GM12801 (cell line): Measurements from ENCODE around the gene PTPRCAP.

ENCODE experiments used
- CTCF ChIP-seq: IDR thresholded peaks from one replicate; pipeline ENCODE4 v1.5.1; 2011; ENCODE audit warnings: control low read depth; ENCODE audit not compliant: insufficient read length; ENCODE audit errors: extremely low read depth

PTPRCAP gene

DNA sequence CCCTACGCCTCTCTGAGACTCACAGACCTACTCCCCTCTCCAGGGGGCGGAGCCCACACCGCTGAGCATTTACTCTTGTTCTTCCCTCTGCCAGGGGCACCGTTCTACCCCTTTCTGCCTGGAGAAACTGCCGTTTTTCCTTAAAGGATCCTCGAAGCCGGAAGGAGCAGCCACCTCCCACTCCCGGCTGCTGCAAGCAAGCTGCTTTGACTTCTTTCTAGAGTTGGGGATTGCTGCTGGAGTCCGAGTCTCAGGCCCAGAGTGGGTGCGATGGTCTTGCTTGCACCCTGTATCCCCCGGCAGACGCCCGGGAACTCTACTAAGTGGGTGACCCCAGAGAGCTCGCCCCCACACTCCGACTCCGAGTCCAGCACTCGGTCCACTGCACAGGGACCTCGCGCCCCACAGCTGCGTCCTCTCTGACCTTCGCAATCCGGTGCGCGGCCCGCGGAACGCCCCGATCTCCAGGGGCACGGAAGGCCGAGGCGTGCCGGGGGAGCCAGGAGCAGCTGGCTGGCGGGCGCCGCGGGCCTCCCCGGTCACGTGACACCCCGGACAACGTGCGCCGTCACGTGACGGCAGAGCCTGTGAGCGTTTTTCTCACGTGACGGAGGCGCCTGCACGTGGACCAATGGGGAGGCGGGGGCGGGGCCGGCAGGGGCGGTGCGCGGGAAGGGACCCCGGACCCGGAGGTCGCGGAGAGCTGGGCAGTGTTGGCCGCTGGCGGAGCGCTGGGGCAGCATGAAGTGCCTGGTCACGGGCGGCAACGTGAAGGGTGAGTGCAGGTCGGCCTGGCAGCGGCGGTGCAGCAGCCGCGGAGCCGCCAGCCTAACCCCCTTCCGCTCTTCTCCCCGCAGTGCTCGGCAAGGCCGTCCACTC lies 45.9 kb downstream of the PTPRCAP start, which contains the start of gene RAD9A:
Gene RAD9A (plus strand): TSS at position 683 of the 879 bp plus-strand sequence. CDS start 59 bp downstream, at position 742.
- TF ChIP-seq CTCF, result no peak

DNA sequence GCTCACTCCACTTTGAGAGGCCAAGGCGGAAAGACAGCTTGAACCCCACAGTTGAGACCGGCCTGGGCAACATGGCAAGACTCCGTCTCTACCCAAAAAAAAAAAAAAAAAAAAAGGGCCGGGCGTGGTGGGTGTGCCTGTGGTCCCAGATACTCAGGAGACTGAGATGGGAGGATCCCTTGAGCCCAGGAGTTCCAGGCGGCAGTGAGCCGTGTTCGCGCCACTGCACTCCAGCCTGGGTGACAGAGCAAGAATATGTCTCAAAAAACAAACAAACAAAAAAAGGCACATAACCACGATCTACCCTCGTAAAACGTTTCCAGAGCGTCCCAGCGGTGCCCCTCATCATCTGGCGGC lies 46.6 kb downstream of the PTPRCAP start:
- TF ChIP-seq CTCF, result no peak

DNA sequence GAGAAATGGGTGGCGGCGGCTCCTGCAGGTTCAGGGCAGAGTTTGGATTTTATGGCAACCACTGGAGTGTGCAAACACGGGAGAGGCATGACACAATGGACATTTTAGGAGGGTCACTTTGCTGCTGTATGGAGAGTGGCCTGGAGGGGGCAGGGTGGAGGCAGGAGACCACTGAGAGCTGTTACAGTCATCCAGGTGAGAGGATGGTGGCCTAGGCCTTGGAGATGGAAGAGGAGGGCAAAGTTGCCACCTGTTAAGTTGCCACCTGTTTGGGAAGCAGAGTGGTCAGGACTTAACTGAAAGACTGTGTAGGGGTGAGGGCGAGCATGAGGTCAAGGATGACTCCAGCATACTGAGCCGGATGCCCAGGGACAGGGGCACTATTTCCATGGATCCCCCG lies 48.0 kb downstream of the PTPRCAP start:
- TF ChIP-seq CTCF, result no peak

DNA sequence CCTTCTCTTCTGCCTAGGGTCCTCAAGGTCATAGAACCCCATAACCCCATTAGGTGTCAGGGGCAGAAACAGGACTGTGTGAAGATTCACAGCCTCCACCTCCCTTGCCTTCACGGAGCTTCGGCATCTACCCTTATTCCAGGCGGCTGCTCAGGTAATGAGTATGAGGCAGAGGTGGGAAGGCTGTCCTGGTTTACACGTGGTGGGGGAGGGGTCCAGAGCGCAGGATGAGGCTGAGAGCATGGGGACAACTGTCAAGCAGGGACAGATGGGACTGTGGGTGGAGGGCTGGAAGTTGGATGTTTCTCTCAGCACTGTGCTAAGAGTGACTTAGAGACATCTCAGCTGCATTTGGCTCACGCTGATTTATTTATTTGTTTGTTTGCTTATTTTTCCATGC lies 50.0 kb downstream of the PTPRCAP start:
- no peak for TF ChIP-seq CTCF

DNA sequence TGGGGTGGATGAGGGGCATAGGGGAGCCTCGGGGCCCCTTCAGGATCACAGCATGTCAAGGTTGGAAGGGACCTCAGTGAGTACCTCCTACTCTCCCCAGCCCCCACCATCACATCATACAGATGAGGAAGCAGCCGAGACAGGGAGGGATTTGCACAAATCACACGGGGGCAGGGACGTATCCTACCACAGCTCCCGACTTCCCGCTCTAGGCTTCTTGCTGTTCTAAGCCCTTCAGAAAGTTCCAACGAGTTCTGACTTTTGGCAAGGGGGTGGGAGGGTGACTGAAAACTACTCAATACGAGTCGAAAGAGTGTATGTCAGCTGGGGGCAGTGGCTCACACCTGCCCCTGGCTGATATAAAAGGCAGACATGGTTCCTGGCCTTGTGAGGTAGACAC lies 50.4 kb downstream of the PTPRCAP start:
- no peak for TF ChIP-seq CTCF
